Endothelial cell of umbilical vein (primary cell): ENCODE measurements around the gene ARFIP1. TPM values are rescaled to one million over a fixed set of nuclear protein-coding genes. Genes with fewer than 3 reads are reported as not detected.

Experiments used
- BruUV-seq: library from RNA; stranded (reverse); fragments of 400-500 nt; replicated peaks from 2 replicates; lab custom pipeline; 2021; lab: Mats Ljungman, UMichigan
- CTCF ChIA-PET: fragments of 300-600, 350-600 bp; sonication (Branson Sonifier 250); formaldehyde crosslinking; loops from one replicate; lab custom pipeline; 2021; ENCODE audit warnings: antibody characterized with exemption, inconsistent platforms; lab: Charles Lee
- POLR2A ChIA-PET: fragments of 300-600, 350-600 bp; sonication (Branson Sonifier 250); formaldehyde crosslinking; loops from one replicate; lab custom pipeline; 2021; ENCODE audit warnings: antibody characterized with exemption, inconsistent platforms; lab: Charles Lee
- DNase-seq: peaks from one replicate; pipeline ENCODE4 v3.0.0-alpha.2; 2011; ENCODE audit warnings: low read depth, low spot score
- FAIRE-seq: peaks from 2 replicates; lab custom pipeline; 2011; peaks lifted over from hg19 to GRCh38; lab: Jason Lieb, UNC
- H2AFZ ChIP-seq: 2 replicates; pipeline ENCODE4 v1.6.0; 2012; ENCODE audit warnings: low read depth, low read length, control low read depth, inconsistent platforms
- H3K27ac ChIP-seq: 2 replicates; pipeline ENCODE4 v1.5.1; 2011; ENCODE audit warnings: low read depth, mild to moderate bottlenecking, control low read depth, low read length, moderate library complexity; ENCODE audit not compliant: insufficient read depth
- H3K27me3 ChIP-seq, 2 experiments: 2 replicates each; pipeline versions ENCODE4 v1.6.0 to v1.6.1; 2011; ENCODE audit warnings: low read length in 2 of 2, mixed read lengths in 1 of 2; ENCODE audit not compliant: control insufficient read depth in 2 of 2, insufficient read depth in 2 of 2
- H3K36me3 ChIP-seq, 2 experiments: 2 replicates in 1 of 2; 3 replicates in 1 of 2; pipeline ENCODE4 v1.5.1; 2011; ENCODE audit warnings: low read length in 2 of 2, mild to moderate bottlenecking in 1 of 2, moderate library complexity in 1 of 2; ENCODE audit not compliant: control insufficient read depth in 2 of 2, insufficient read depth in 2 of 2; ENCODE audit errors: extremely low read depth in 1 of 2
- H3K4me1 ChIP-seq: 3 replicates; pipeline ENCODE4 v1.5.1; 2011; ENCODE audit warnings: mild to moderate bottlenecking, low read length; ENCODE audit not compliant: control insufficient read depth, insufficient read depth; ENCODE audit errors: extremely low read depth
- H3K4me2 ChIP-seq: 2 replicates; pipeline ENCODE4 v1.6.1; 2011; ENCODE audit warnings: low read length, control low read depth, mixed read lengths; ENCODE audit not compliant: insufficient read depth
- H3K4me3 ChIP-seq, 3 experiments: fragments of 200-600 bp in 1 of 3; sonication (generic), shearing (Covaris generic) in 1 of 3; replicated peaks in 1 of 3; 2 replicates each; pipeline ENCODE4 v1.5.1; 2011 to 2016; ENCODE audit warnings: control low read depth in 3 of 3, low read length in 3 of 3, mild to moderate bottlenecking in 2 of 3, inconsistent platforms in 1 of 3, low read depth in 1 of 3, moderate library complexity in 1 of 3; ENCODE audit not compliant: insufficient read depth in 1 of 3
- H3K79me2 ChIP-seq: 2 replicates; pipeline ENCODE4 v1.6.0; 2012; ENCODE audit warnings: low read length, inconsistent platforms; ENCODE audit not compliant: control insufficient read depth, insufficient read depth
- H3K9ac ChIP-seq: replicated peaks from 2 replicates; pipeline ENCODE3; 2011; ENCODE audit warnings: low read length, control low read depth; ENCODE audit not compliant: insufficient read depth; ENCODE audit errors: extremely low read depth
- H3K9me1 ChIP-seq: replicated peaks from 3 replicates; pipeline ENCODE4 v1.6.0; 2011; ENCODE audit warnings: mild to moderate bottlenecking, low read length; ENCODE audit not compliant: control insufficient read depth, insufficient read depth; ENCODE audit errors: extremely low read depth
- H3K9me3 ChIP-seq: replicated peaks from 2 replicates; pipeline ENCODE4 v1.5.1; 2012; ENCODE audit warnings: low read length, inconsistent platforms; ENCODE audit not compliant: control insufficient read depth, insufficient read depth
- H4K20me1 ChIP-seq: replicated peaks from 2 replicates; pipeline ENCODE3; 2011; ENCODE audit warnings: mild to moderate bottlenecking, low read length; ENCODE audit not compliant: control insufficient read depth, insufficient read depth; ENCODE audit errors: extremely low read depth
- FOS ChIP-seq: IDR thresholded peaks from 2 replicates; pipeline ENCODE4 v1.6.1; 2011; ENCODE audit warnings: mild to moderate bottlenecking, low read length, moderate library complexity, borderline replicate concordance; ENCODE audit not compliant: insufficient read depth
- GATA2 ChIP-seq: IDR thresholded peaks from 2 replicates; pipeline ENCODE4 v1.7.0; 2011; ENCODE audit warnings: low read depth, mild to moderate bottlenecking, moderate library complexity, mixed read lengths, low read length; ENCODE audit not compliant: insufficient read length, insufficient read depth
- JUN ChIP-seq: IDR thresholded peaks from 2 replicates; pipeline ENCODE4 v1.6.1; 2011; ENCODE audit warnings: borderline replicate concordance, low read depth; ENCODE audit not compliant: insufficient read length, insufficient read depth
- MAX ChIP-seq: IDR thresholded peaks from 2 replicates; pipeline ENCODE4 v1.6.1; 2011; ENCODE audit not compliant: insufficient read depth, insufficient read length
- MYC ChIP-seq: IDR thresholded peaks from one replicate; pipeline ENCODE4 v1.6.1; 2011; ENCODE audit warnings: mild to moderate bottlenecking, low read depth, low read length
- POLR2A ChIP-seq: IDR thresholded peaks from 2 replicates; pipeline ENCODE4 v1.6.1; 2012; ENCODE audit warnings: low read depth, mild to moderate bottlenecking, control low read depth, low read length
- POLR2AphosphoS5 ChIP-seq: IDR thresholded peaks from 2 replicates; pipeline ENCODE4 v1.6.1; 2012; ENCODE audit warnings: low read depth, mild to moderate bottlenecking, control low read depth, low read length, moderate library complexity; ENCODE audit not compliant: insufficient read depth
- dilution Hi-C: fragments of 300-500 bp; cut with MboI; formaldehyde crosslinking; loops from one replicate; pipeline ENCODE4 v1.15.0; 2019; ENCODE audit warnings: low sequenced_read_pairs; ENCODE audit not compliant: extremely low pct_ligation_motif_present
- intact Hi-C: fragments of 100-400 bp; cut with micrococcal nuclease; formaldehyde crosslinking; loops from one replicate; pipeline ENCODE4 v1.10.0; 2022
- polyA plus RNA-seq, 4 experiments: library from polyadenylated mRNA; depleted of rRNA in 3 of 4; stranded (reverse) in 3 of 4; unstranded in 1 of 4; fragments of >200 nt; gene quantifications; 2 replicates each; pipeline versions ENCODE4 v1.2.1 to v1.2.3, GENCODE V29; 2011 to 2012; ENCODE audit warnings: missing spikeins in 1 of 4
- total RNA-seq: library from RNA; stranded (reverse); gene quantifications from 2 replicates; pipeline ENCODE4 v1.2.3, GENCODE V29; 2021

Gene ARFIP1
- total and polyA plus RNA-seq, 2 donors (not counting 3 experiments of a cell fraction or from before 2014, with no cell fraction given) = 10.0 to 24.2 TPM

GRCh38 chr4:152738827-152739226, 40.9 kb upstream of the ARFIP1 start:
- intact Hi-C loops = no loop called here
- no peak overlapping the region for H2AFZ ChIP-seq
- no peak for DNase-seq
- H4K20me1 ChIP-seq = no peaks in the 10 kb centered on the region
- ChIA-PET CTCF (interaction anchor here (1.3 to 1.5 kb wide), 2 partner anchors 17 to 284 kb away, joined by 3 to 5 read pairs; no protein-coding TSS in a partner anchor), POLR2A (no interaction called here)
- no peak for TF ChIP-seq POLR2AphosphoS5
- no peak for TF ChIP-seq FOS
- no peak for TF ChIP-seq POLR2A
- no peak for TF ChIP-seq MAX
- TF ChIP-seq JUN = no peak
- TF ChIP-seq MYC = no peak
- TF ChIP-seq GATA2 = no peak
- no peaks in the 10 kb centered on the region for H3K9me1 ChIP-seq
- FAIRE-seq = no peak
- H3K9ac ChIP-seq = no peak overlapping the region
- no peaks in the 10 kb centered on the region for H3K9me3 ChIP-seq
- no peaks in the 10 kb centered on the region for H3K4me1 ChIP-seq
- H3K27ac ChIP-seq = no peak overlapping the region
- H3K27me3 ChIP-seq = peaks cover 2% of the 10 kb centered on the region in 2 experiments
- no peaks in the 10 kb centered on the region for H3K79me2 ChIP-seq
- BruUV-seq = no TSS peak
- dilution Hi-C loops = no loop called here
- no peak overlapping the region for H3K4me3 ChIP-seq
- H3K36me3 ChIP-seq = no peaks in the 10 kb centered on the region
- H3K4me2 ChIP-seq = no peak overlapping the region

- no peak for FAIRE-seq
- H3K4me1 ChIP-seq = no peaks in the 10 kb centered on the region
- H3K9me1 ChIP-seq = no peaks in the 10 kb centered on the region
- H2AFZ ChIP-seq = no peak overlapping the region
- no TSS peak for BruUV-seq
- no peak for TF ChIP-seq MAX
- H3K9ac ChIP-seq = no peak overlapping the region
- H3K4me2 ChIP-seq = no peak overlapping the region
- dilution Hi-C loops (no loop called here), intact Hi-C loops (no loop called here)
- H3K9me3 ChIP-seq = no peaks in the 10 kb centered on the region
- no peak for DNase-seq
- H3K36me3 ChIP-seq = no peaks in the 10 kb centered on the region
- ChIA-PET POLR2A (no interaction called here), CTCF (interaction anchor here (1.2 kb wide), 1 partner anchor 11 kb away, joined by 3 read pairs; no protein-coding TSS in a partner anchor)
- H4K20me1 ChIP-seq = no peaks in the 10 kb centered on the region
- no peaks in the 10 kb centered on the region for H3K79me2 ChIP-seq
- H3K27ac ChIP-seq = no peak overlapping the region
- no peak overlapping the region for H3K4me3 ChIP-seq
- H3K27me3 ChIP-seq = no peaks in the 10 kb centered on the region
Observed at GRCh38 chr4:152747444-152747843, 32.3 kb upstream of the ARFIP1 start.
